ENCODE measurements around the gene PPRC1.
"Not testable (repeated sequence)": the region's sequence is repeated elsewhere in the genome, so short reads cannot be mapped to it uniquely, and the experiment has no call there.

Gene PPRC1

GRCh38 chr10:102147561-102147960 is 14.7 kb downstream of the PPRC1 start:
- DNase-seq: no peak

- no peak for DNase-seq
Measured at GRCh38 chr10:102148275-102148674, 15.4 kb downstream of the PPRC1 start.

GRCh38 chr10:102150970-102151773 is 18.3 kb downstream of the PPRC1 start:
- no peak for DNase-seq

GRCh38 chr10:102151774-102152544 is 19.1 kb downstream of the PPRC1 start, which contains the start of gene NOLC1:
Gene NOLC1 (plus strand): TSS chr10:102152389. CDS start chr10:102152411, 22 bp downstream.
- peak; percentile 92 for DNase-seq

GRCh38 chr10:102152545-102152890 is 19.7 kb downstream of the PPRC1 start:
- no peak for DNase-seq

- DNase-seq: no peak
Measured at GRCh38 chr10:102153093-102153620, 20.3 kb downstream of the PPRC1 start.

GRCh38 chr10:102154466-102155116 is 21.8 kb downstream of the PPRC1 start:
- no peak for DNase-seq

GRCh38 chr10:102157224-102157623 is 24.4 kb downstream of the PPRC1 start:
- DNase-seq: no peak

- no peak for DNase-seq
Measured at GRCh38 chr10:102159051-102159597, 26.3 kb downstream of the PPRC1 start.

GRCh38 chr10:102159831-102160230 is 27.0 kb downstream of the PPRC1 start:
- no peak for DNase-seq

GRCh38 chr10:102163342-102163989 is 30.6 kb downstream of the PPRC1 start:
- no peak for DNase-seq

GRCh38 chr10:102167861-102168260 is 35.0 kb downstream of the PPRC1 start:
- no peak for DNase-seq

GRCh38 chr10:102170602-102171001 is 37.8 kb downstream of the PPRC1 start:
- DNase-seq: no peak

- no peak for DNase-seq
Measured at GRCh38 chr10:102172288-102172687, 39.4 kb downstream of the PPRC1 start.

- no peak for DNase-seq
Measured at GRCh38 chr10:102175415-102175814, 42.6 kb downstream of the PPRC1 start.

- DNase-seq: no peak
Measured at GRCh38 chr10:102184606-102185005, 51.8 kb downstream of the PPRC1 start.

GRCh38 chr10:102185272-102185671 is 52.4 kb downstream of the PPRC1 start:
- DNase-seq: no peak

- DNase-seq: no peak
Measured at GRCh38 chr10:102185811-102186527, 53.1 kb downstream of the PPRC1 start.

GRCh38 chr10:102188298-102188940 is 55.6 kb downstream of the PPRC1 start:
- no peak for DNase-seq

- DNase-seq: not testable (repeated sequence)
Measured at GRCh38 chr10:102188941-102189898, 56.4 kb downstream of the PPRC1 start.

Measured in NCI-H1105 (cell line).